Femur (tissue), 1 donor: ENCODE measurements around the gene OVCA2.

ENCODE experiments used
- DNase-seq: peaks from one replicate; pipeline ENCODE4 v3.0.0-alpha.2; 2017

The OVCA2 gene

DNA sequence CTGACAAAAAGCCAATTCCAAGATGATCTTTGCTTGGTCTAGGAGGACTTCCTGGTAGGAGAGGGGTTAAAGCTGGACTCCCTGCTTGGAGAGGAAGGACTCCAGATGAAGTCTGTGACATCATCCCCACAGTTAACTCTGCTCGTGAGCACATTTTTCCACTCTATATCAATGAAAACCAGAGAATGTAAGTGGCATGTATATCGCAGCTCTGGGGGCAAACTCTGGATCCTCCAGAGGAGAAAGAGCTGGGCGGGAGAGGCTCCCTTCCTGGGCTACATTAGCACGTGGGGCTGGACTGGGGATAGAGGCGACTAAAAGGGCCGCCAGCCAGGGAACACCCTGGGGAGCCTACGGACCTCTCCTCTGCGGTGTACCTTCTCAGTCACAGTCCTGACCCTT lies 47.2 kb downstream of the OVCA2 start:
- DNase-seq = peak; percentile 64

DNA sequence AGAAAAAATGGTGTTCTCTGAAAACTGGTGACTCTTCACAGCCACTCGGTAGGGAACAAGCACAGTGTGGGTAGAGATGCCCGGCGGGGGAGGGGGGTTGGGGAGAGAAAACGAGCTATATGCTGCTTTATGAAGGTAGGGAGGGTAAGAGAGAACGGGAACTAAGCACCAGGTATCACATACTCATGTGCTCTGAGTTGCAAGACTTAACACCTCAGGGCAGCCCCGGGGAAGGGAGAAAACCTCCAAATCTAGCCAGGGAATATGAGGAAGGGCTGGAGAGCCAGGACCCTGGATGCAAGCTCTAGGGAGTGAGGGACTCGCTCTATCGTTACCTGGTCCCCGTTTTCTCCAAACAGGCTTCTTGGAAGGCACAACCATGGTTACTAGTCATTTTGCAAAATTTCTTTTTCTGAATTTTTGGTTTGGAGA lies 48.4 kb downstream of the OVCA2 start:
- DNase-seq = no peak

DNA sequence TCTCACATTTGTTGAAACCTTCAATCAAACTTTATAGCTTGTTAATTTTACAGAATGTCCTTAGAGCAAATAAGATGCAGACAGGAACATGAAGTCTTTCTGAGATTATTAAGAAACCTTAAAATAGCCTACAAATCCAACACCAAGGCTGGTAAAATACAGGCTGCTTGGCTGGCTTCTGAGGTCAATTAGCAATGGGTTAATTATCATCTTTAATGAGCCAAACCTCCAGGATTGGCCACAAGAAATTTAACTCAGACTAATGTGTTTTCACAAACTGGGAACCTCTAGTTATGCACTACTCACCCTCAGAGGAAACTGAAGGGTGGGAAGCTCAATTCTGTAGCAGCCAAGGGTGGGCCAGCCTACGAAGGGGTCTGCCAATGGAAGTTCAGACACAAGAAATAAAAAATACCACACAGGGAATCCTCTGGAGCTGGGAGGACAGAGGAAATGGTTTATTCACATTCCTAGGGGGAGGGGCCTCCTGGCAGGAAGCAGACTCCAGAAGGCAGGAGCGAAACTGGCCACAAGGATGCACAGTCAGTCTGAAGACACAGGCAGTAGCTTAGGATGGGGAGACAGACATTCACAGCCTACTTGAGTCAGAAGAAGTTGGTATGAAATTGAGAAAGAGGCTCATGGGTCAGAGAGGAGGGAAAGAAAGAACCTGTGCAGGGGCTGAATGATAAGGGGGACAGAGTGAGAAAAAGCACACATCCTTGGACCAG lies 49.1 kb downstream of the OVCA2 start:
- DNase-seq = peak; percentile 90

DNA sequence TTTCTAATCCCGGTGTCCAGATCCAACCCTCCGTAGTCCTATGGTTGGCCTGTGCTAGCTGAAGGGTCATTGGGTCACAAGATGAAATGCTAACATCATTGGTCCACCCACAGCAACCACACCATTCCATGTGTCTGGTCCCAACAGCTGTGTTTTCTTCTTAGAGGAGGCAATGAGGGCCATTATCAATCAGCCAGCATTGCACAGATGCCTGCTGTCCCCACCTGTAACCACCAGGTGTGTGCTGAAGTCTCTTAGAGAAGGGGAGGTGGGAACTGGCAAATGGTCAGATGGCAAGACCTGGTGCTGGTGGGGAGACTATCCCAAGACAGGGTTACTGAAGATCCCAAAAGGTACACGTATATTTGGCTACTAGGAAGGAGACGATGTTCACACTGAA lies 50.4 kb downstream of the OVCA2 start:
- DNase-seq = no peak
